Stimulated activated CD8-positive, alpha-beta memory T cell treated with anti-CD3 and anti-CD28 coated beads, Interleukin-4, amount 100 ng/mL, for 48 hours (primary cell): ENCODE data around the gene ZNF106.

ENCODE experiments used
- DNase-seq: peaks from one replicate; pipeline ENCODE4 v3.0.0-alpha.2; 2020

ZNF106 gene

GRCh38 chr15:42404461-42405235 is 86.3 kb downstream of the ZNF106 start:
- no peak for DNase-seq

GRCh38 chr15:42403389-42403788 is 87.6 kb downstream of the ZNF106 start:
- no peak for DNase-seq

GRCh38 chr15:42402455-42403205 is 88.3 kb downstream of the ZNF106 start:
- no peak for DNase-seq

- DNase-seq = no peak
These were observed 89.1 kb downstream of the ZNF106 start for GRCh38 chr15:42401544-42402454.

GRCh38 chr15:42395838-42396237 is 95.1 kb downstream of the ZNF106 start:
- DNase-seq = no peak

- DNase-seq = no peak
These were observed 96.8 kb downstream of the ZNF106 start for GRCh38 chr15:42394106-42394505.

GRCh38 chr15:42392309-42393024 is 98.5 kb downstream of the ZNF106 start:
- DNase-seq = no peak

GRCh38 chr15:42387603-42388002 is 103.3 kb downstream of the ZNF106 start:
- no peak for DNase-seq

GRCh38 chr15:42385980-42386700 is 104.8 kb downstream of the ZNF106 start:
- DNase-seq = no peak

- DNase-seq = peak; percentile 51
These were observed 105.5 kb downstream of the ZNF106 start for GRCh38 chr15:42385206-42385979.

- no peak for DNase-seq
These were observed 106.3 kb downstream of the ZNF106 start for GRCh38 chr15:42384597-42384996.

- DNase-seq = no peak
These were observed 112.9 kb downstream of the ZNF106 start for GRCh38 chr15:42378011-42378410.

- DNase-seq = no peak
These were observed 115.0 kb downstream of the ZNF106 start for GRCh38 chr15:42375941-42376340.

GRCh38 chr15:42375252-42375651 is 115.7 kb downstream of the ZNF106 start:
- DNase-seq = no peak

- no peak for DNase-seq
These were observed 116.1 kb downstream of the ZNF106 start for GRCh38 chr15:42374810-42375209.

- DNase-seq = no peak
These were observed 117.0 kb downstream of the ZNF106 start for GRCh38 chr15:42373936-42374335.

GRCh38 chr15:42373274-42373673 is 117.7 kb downstream of the ZNF106 start:
- no peak for DNase-seq

- no peak for DNase-seq
These were observed 119.8 kb downstream of the ZNF106 start for GRCh38 chr15:42371096-42371495.

- DNase-seq = no peak
These were observed 122.8 kb downstream of the ZNF106 start for GRCh38 chr15:42368096-42368495.

- DNase-seq = no peak
These were observed 123.9 kb downstream of the ZNF106 start for GRCh38 chr15:42367041-42367440.

GRCh38 chr15:42365921-42366550 is 124.9 kb downstream of the ZNF106 start:
- no peak for DNase-seq
